SKM-1 treated with dmso at 0.1 percent for 144 hours (cell line): ENCODE data around the gene ST6GALNAC5.
"Not testable (repeated sequence)": the region's sequence is repeated elsewhere in the genome, so short reads cannot be mapped to it uniquely, and the experiment has no call there.

Experiments
- DNase-seq: peaks from one replicate; lab custom pipeline; 2025; ENCODE audit not compliant: unreplicated experiment; lab: John Stamatoyannopoulos, UW

ST6GALNAC5 gene

DNA sequence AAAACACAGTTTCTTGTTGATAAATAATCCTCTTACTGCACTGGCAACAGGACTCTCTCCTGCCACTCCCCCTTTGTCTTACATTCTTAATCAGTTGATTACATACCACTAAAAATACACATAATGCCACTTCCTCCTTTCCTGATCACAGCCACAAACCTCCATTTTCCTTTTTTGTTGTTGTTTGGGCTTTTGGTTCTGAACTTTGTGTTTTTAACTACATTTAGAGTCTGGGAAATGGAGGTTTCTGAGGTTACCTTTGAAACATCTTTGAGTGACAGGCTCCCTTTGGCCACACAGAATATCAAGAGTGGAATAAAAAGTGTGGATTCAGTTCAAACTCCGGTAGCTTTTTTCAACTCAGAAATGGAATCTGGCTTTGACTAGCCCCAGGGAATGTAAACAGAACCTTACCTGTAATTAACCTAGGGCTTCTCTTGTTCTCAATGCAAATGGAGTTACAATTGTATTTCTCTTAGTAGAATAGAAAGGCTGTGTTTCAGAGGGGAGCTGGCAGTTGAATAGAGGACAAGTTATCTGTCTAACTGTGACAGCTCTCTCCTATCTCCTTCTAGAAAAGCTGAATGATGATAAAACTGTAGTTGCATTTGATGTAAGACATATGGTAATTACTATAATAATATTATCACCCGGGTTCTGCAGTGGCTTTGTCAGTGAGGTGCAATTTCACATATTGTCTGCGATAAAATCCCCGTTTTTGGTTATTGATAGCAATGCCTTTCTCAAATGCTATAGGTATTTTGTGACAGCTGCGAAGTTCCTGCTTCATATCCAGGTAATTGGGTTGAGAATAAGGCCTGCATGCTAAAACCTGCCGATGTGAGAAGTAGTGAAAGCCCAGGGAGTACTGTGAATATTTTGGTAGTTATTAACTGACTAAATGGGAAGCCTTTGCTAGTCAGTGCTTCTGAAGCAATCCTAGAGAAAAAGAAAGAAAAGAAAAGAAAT lies 66.9 kb downstream of the ST6GALNAC5 start:
- no peak for DNase-seq

DNA sequence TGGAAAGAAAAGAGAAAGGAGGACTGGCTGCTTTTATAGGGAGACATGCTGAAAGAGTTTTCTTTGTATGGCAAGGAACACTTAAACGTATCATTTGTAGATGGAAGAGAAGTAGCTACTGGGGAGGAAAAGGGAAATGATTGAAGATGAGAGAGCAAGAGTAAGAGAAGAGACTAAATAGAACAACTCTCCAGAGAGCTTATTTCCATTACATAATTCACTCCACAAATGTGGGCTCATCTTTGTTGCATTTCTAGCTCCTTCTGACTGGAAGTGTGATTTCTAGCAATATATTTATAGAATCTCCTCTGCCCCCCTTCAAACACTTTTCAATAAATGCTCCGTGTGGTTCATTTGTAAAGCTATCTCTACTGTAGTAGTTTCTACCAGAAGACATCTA lies 71.0 kb downstream of the ST6GALNAC5 start:
- DNase-seq, result no peak

- DNase-seq, result peak; percentile 26
Measured at GRCh38 chr1:76939050-76939816, 72.0 kb downstream of the ST6GALNAC5 start.

DNA sequence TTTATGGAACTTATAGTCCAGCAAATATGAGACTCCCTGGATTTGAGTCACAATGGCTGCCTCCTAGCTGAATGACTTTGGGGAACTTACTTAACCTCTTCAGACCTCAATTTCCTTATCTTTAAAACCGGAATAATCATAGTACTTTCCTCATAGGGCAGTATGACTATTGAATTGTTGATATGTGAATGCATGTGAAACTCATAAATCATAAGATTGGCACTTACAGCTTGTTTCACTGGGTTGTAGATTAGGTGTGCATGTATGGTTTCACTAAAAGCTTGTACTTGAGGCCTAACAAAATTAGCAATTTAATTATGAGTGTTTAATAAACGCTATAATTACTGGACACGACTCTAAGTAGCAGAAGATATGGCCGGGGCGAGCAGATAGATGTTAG lies 72.5 kb downstream of the ST6GALNAC5 start:
- DNase-seq, result no peak

DNA sequence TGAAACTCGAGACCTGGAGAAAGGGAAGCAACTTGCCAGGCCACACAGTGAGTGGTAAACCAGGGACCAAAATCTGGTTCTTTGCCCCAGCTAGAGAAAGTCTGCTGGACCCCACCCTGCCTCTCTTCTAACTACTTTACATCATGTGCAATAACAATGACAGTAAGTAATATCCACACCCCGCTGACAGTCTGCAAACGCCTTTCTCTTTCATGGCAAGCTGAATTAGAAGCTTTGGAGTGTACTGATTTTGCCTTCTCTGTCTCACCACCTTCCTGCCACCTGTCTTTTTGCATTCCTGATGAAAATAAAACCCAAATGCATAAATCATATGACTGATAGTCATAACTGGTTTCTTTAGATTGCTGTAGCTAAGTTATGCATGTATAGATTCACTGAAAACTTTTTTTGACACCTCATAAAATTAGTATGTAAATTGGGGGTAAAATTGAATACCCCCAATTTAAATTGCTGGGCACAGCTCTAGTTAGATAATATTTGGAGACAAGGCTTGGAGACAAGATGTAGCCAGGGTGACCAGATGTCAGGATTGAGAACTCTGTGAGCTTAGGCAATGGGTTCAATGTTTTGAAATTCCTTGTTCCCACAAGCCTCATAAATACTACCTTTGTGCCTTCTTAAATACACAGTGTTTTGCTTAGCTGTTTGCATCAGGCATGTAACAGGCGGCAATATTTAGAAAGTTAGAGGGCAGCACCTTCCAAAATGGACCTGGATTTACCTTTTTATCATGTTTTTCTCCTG lies 73.5 kb downstream of the ST6GALNAC5 start:
- no peak for DNase-seq

- no peak for DNase-seq
Measured at GRCh38 chr1:76942549-76942948, 75.3 kb downstream of the ST6GALNAC5 start.

DNA sequence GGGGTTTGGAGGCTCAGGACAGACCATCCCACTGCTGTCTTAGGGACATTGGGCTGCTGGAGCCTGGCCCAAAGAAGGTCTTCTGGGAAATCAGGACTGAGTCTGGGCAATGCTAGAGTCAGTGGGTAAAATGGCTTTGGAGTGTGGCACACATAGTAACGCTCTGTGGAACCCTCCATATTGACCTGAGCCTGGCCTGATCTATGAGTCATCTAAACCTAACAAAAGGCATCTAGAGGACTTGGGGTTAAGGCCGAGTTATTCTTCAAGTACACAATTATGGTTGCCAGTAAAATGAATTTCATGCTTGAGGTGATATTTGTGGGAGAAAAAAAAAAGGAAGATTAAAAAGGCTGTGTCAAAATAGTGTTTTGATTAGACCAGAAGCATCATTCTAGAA lies 77.7 kb downstream of the ST6GALNAC5 start:
- DNase-seq, result no peak

- DNase-seq, result no peak
Measured at GRCh38 chr1:76948846-76949245, 81.6 kb downstream of the ST6GALNAC5 start.

DNA sequence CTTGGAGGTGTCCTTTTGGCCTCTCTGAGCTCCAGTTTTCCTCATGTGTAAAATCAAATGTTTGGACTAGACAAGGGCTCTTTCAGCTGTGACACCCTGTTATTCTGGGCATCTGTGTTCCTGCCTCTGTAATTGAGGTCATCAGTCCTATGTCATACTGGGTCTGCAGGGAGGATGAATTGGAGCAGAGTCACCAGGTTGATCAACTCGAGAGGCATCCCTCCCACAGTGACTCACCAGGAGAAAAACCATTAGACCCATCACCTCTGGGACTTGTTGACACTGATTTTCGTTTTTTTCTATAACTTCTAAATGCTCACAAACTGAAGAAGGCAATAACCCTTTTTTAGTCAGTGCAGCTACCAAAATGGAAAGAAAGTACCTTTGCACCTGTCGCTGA lies 82.2 kb downstream of the ST6GALNAC5 start:
- DNase-seq, result no peak

DNA sequence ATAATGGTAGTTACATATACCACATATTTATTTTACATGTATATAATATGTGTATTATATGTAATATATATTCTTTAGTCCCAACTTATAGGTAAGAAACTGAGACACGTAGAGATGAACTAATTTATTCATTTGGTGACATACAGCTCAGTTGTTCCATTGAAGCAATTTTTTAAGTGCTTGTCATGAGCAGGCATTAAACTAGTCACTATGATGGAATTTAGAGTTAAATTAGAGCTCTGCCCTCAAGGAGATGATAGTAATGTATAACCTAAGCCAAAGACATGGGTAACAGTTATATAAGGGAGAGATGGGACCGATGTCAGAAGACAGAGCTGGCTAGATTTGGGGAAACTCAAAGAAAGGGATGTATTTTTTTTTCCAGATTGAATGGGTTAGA lies 83.0 kb downstream of the ST6GALNAC5 start:
- DNase-seq, result no peak

- no peak for DNase-seq
Measured at GRCh38 chr1:76951153-76951552, 83.9 kb downstream of the ST6GALNAC5 start.

GRCh38 chr1:76955652-76956051 lies 88.4 kb downstream of the ST6GALNAC5 start:
- no peak for DNase-seq

- DNase-seq, result no peak
Measured at GRCh38 chr1:76957961-76958360, 90.7 kb downstream of the ST6GALNAC5 start.

GRCh38 chr1:76958828-76959227 lies 91.5 kb downstream of the ST6GALNAC5 start:
- no peak for DNase-seq

- DNase-seq, result no peak
Measured at GRCh38 chr1:76959556-76959955, 92.3 kb downstream of the ST6GALNAC5 start.

- DNase-seq, result no peak
Measured at GRCh38 chr1:76961181-76961819, 94.0 kb downstream of the ST6GALNAC5 start.

DNA sequence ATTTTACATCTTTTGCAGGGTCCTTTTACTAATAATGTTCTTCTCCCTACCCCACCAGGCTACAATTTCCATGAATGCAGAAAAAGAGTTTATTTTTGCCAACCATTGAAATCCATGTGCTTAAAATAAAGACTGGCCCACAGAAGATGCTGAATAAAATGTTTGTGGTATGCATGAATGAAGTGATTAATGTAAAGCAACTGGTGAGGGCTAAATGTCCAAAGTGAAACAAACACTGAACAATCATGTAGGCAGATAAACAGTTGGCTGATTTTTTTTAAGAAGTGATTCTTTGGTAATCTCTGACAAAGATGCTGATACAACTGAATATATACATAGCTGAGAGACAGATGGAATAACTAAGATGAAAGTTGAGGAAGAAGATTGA lies 94.5 kb downstream of the ST6GALNAC5 start:
- no peak for DNase-seq

- not testable (repeated sequence) for DNase-seq
Measured at GRCh38 chr1:76981267-76981666, 114.0 kb downstream of the ST6GALNAC5 start.

DNA sequence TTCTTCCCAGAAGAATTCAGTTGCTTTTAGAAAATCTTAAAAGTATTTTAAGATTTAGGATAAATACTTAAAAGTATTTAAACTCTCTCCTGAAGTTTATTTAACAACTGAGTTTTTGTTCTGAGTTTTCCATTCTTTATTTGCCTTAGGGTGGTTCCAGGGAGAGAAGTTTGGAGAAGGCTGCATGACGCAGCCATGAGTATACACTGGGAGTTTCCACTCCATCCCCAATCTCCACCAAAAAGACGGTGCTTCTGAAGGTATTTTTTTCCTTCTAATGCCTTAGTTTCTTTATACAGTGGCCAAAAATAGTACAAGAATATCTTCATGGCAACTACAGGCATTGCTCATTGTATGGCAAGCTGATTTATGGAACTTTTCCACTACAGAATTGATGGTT lies 122.7 kb downstream of the ST6GALNAC5 start:
- DNase-seq, result no peak

DNA sequence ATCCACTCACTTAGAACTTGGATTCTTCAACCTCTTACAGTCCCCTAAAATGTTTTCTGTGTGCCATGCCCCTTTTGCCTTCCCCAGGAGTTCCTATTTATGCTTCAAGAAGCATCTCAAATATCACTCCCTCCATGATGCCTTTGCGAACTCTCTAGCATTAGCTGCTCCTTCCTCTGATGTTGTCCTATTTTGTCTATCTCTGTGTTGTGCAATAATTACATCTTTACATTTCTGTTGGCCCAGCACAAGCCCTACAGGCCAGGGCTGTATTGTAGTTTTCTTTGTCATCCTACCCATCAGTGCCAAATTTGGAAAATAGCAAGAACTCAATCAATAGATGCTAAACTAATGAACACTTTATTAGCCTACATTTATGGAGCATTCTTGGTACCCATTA lies 125.8 kb downstream of the ST6GALNAC5 start:
- DNase-seq, result no peak
